Transverse colon (tissue), 4 donors: ENCODE results near the gene LATS2.

Experiments
- EP300 ChIP-seq: sonication (generic); formaldehyde crosslinking; IDR thresholded peaks from one replicate; pipeline ENCODE4 v1.6.1; 2017; ENCODE audit warnings: antibody characterized with exemption, low read depth
- POLR2A ChIP-seq: fragments of 450-650 bp; IDR thresholded peaks from one replicate; pipeline ENCODE4 v1.6.1; 2016; ENCODE audit warnings: antibody characterized with exemption, mild to moderate bottlenecking, moderate library complexity
- POLR2AphosphoS5 ChIP-seq, 3 donors: sonication (generic); formaldehyde crosslinking; IDR thresholded peaks; one replicate each; pipeline ENCODE4 v1.6.1; 2016; ENCODE audit warnings: antibody characterized with exemption in 3 of 3
- TF ChIP-seq, protein P1 (sequence below), 5 experiments: fragments of 200-600 bp in 3 of 5; fragments of 450-650 bp in 2 of 5; sonication (generic) in 3 of 5; IDR thresholded peaks; 1 replicate in 2 of 5; 2 replicates in 3 of 5; pipeline ENCODE4 v1.5.1; 2016 to 2017; ENCODE audit warnings: antibody characterized with exemption in 5 of 5, inconsistent platforms in 3 of 5, mild to moderate bottlenecking in 2 of 5, moderate library complexity in 1 of 5

- TF ChIP-seq, protein P1, sequence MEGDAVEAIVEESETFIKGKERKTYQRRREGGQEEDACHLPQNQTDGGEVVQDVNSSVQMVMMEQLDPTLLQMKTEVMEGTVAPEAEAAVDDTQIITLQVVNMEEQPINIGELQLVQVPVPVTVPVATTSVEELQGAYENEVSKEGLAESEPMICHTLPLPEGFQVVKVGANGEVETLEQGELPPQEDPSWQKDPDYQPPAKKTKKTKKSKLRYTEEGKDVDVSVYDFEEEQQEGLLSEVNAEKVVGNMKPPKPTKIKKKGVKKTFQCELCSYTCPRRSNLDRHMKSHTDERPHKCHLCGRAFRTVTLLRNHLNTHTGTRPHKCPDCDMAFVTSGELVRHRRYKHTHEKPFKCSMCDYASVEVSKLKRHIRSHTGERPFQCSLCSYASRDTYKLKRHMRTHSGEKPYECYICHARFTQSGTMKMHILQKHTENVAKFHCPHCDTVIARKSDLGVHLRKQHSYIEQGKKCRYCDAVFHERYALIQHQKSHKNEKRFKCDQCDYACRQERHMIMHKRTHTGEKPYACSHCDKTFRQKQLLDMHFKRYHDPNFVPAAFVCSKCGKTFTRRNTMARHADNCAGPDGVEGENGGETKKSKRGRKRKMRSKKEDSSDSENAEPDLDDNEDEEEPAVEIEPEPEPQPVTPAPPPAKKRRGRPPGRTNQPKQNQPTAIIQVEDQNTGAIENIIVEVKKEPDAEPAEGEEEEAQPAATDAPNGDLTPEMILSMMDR (IDR thresholded peaks at IDR 0.05): no peak
- TF ChIP-seq POLR2A (no peak), EP300 (no peak), POLR2AphosphoS5 (IDR thresholded peaks at IDR 0.05) (no peak)
These were observed 1.6 kb upstream of the LATS2 start for GRCh38 chr13:21063031-21063430.
